Skeletal muscle satellite cell (primary cell): ENCODE results near the gene GPD2.

Experiments used
- H3K27me3 ChIP-seq: 2 replicates; pipeline ENCODE4 v1.7.0; 2013; ENCODE audit warnings: low read length; ENCODE audit not compliant: control insufficient read depth, insufficient read depth
- H3K36me3 ChIP-seq: 2 replicates; pipeline ENCODE4 v1.7.0; 2013; ENCODE audit warnings: mild to moderate bottlenecking, control low read depth, low read length; ENCODE audit not compliant: insufficient read depth
- H3K4me1 ChIP-seq: 2 replicates; pipeline ENCODE4 v1.7.0; 2013; ENCODE audit warnings: low read length; ENCODE audit not compliant: control insufficient read depth, insufficient read depth
- H3K4me2 ChIP-seq: 2 replicates; pipeline ENCODE4 v1.7.0; 2013; ENCODE audit warnings: mild to moderate bottlenecking, low read length
- H3K4me3 ChIP-seq: 2 replicates; pipeline ENCODE4 v1.7.0; 2013; ENCODE audit warnings: low read length
- H3K9ac ChIP-seq: 2 replicates; pipeline ENCODE4 v1.7.0; 2013; ENCODE audit warnings: mild to moderate bottlenecking, low read depth, low read length, moderate library complexity
- H3K9me3 ChIP-seq: replicated peaks from 2 replicates; pipeline ENCODE4 v1.7.0; 2013; ENCODE audit warnings: mild to moderate bottlenecking, control low read depth, low read length

Gene GPD2

DNA sequence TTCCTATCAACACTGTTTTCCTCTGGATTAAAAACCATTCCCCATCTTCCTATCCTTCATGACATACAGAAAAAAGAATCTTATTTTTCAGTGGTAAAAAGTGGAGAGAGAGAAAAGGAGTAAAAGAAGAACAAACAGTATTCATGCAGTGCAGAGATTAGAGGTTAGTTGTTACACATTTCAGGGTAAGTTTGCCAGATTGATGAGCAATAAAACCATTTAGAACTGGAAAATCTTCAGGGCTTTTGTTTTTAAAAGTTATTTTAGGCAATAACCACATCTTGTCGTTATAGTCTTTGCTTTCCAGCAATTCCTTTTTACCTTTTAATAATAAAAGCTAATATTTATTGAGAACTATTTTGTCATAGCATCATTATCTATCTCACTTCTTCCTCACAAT is 104.5 kb downstream of the GPD2 start:
- H3K4me3 ChIP-seq, result no peak overlapping the region
- H3K36me3 ChIP-seq, result no peaks in the 10 kb centered on the region
- no peak overlapping the region for H3K9ac ChIP-seq
- no peaks in the 10 kb centered on the region for H3K9me3 ChIP-seq
- H3K4me2 ChIP-seq, result no peak overlapping the region
- H3K27me3 ChIP-seq, result no peaks in the 10 kb centered on the region
- peaks cover 8% of the 10 kb centered on the region for H3K4me1 ChIP-seq

DNA sequence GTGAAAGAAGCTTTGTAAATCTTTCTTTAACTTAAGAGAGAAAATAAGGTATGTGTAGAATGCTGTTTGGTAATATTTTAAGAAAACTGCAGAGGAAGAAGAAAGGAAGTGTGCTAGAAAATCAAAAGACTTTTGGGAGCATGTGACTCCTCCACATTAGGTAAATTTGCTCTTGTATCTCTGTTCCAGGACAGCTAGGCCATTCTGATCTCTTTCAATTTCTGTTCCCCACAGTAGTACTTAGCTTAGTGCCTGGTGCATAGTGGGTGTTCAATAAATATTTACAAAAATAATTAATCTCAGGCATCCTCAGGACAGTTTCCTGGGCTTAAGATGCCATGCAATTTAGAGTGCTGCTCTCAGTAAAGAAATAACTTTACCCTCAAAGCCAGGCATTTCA is 105.0 kb downstream of the GPD2 start:
- Histone ChIP-seq H3K4me2 (no peak overlapping the region), H3K4me1 (peaks cover 8% of the 10 kb centered on the region), H3K9ac (no peak overlapping the region), H3K4me3 (no peak overlapping the region), H3K36me3 (no peaks in the 10 kb centered on the region), H3K9me3 (no peaks in the 10 kb centered on the region), H3K27me3 (no peaks in the 10 kb centered on the region)

DNA sequence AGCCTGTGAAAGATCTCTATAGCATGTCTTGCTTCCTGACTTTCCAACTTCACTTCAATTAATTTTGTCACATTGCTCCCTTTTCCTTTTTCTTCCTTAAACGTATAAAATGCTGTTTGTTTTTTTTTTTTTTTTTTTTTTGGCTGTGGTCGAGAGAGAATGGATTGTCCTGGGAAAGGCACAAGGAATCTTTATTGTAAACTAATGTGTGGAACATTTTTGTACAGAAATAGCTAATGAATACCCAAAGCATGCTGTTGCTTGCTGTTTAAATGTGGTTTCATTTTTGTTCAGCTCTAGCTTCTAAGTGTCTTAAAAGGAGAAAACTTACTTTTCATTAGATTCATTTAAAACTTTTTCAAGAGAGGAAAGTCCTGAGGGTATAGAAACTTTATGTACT is 105.5 kb downstream of the GPD2 start:
- H3K36me3 ChIP-seq, result no peaks in the 10 kb centered on the region
- H3K27me3 ChIP-seq, result no peaks in the 10 kb centered on the region
- H3K4me3 ChIP-seq, result no peak overlapping the region
- peaks cover 5% of the 10 kb centered on the region for H3K4me1 ChIP-seq
- no peak overlapping the region for H3K9ac ChIP-seq
- no peaks in the 10 kb centered on the region for H3K9me3 ChIP-seq
- no peak overlapping the region for H3K4me2 ChIP-seq

DNA sequence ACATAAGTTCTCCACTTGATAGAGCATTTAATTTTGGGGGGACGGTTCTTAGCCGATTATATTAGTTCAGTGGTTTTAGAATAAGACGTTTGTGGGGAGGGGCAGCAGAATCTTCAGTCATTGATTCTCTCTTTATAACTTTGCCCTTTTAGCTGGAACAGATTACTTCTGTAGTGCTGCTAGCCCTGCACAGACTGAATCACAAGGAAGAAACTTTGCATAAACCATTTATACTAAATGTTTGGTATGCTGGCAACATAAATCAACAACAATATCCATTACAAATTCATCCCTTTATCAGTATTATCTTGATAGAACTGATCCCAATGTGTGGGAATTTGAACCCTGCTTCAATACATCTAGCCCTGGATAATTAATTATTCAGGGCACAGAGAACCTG is 112.2 kb downstream of the GPD2 start:
- Histone ChIP-seq H3K36me3 (peaks cover 8% of the 10 kb centered on the region), H3K4me1 (no peaks in the 10 kb centered on the region), H3K4me2 (no peak overlapping the region), H3K9ac (no peak overlapping the region), H3K27me3 (no peaks in the 10 kb centered on the region), H3K9me3 (no peaks in the 10 kb centered on the region), H3K4me3 (no peak overlapping the region)

DNA sequence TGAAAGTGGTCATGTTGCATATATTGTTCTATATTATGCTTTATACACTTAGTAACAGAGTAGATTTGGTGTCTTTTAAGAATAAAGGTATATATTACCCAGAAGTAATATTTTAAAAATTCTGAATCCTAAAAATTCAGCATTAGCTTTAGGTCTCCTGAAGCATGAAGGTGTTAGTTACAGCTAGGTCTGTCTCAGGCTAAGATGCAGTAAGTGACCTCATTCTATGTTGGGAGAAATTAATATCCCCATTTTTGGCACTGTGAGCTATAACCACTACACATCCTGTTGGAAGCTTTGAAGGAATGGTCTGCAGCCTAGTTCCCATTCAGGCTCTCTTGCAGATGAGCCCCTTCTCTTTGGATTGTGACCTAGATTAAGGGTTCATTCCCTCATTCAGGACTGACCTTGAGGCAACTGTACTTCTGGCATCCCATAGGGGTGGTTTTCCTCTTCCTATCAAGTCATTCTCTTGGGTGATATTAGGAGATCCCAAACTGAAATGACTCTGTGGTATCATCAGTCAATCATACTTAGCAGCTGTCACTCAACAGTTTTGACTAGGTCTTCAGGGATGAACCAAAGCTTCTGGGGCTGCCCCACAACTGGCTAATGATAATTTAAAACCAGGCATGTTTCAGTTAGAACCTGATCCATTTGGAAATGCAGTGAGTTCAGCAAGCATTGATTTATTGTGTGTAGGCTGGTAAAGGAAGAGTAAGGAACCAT is 117.7 kb downstream of the GPD2 start:
- Histone ChIP-seq H3K4me2 (no peak overlapping the region), H3K4me1 (no peaks in the 10 kb centered on the region), H3K27me3 (no peaks in the 10 kb centered on the region), H3K9ac (no peak overlapping the region), H3K36me3 (peaks cover 8% of the 10 kb centered on the region), H3K4me3 (no peak overlapping the region), H3K9me3 (no peaks in the 10 kb centered on the region)

DNA sequence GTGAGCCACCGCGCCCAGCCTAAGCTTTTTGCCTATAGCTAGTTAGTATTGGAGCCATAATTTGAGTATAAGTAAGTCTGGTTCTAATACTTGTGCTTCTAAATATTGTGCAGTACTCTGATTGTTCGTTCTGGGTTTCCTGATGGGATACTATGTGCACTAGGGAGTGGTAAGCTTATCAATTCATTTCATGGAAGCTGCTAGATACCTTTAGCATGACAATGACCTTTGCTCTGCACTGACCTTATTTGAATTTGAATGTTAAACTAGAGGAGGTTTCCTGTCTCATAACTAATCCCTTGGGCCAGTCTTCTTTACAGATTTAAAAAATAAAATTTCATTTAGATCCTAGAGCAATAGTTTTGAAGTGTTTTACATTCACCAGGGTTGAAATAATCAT is 125.1 kb downstream of the GPD2 start:
- H3K36me3 ChIP-seq, result no peaks in the 10 kb centered on the region
- no peaks in the 10 kb centered on the region for H3K9me3 ChIP-seq
- H3K4me2 ChIP-seq, result no peak overlapping the region
- H3K27me3 ChIP-seq, result no peaks in the 10 kb centered on the region
- no peaks in the 10 kb centered on the region for H3K4me1 ChIP-seq
- H3K4me3 ChIP-seq, result no peak overlapping the region
- H3K9ac ChIP-seq, result no peak overlapping the region

DNA sequence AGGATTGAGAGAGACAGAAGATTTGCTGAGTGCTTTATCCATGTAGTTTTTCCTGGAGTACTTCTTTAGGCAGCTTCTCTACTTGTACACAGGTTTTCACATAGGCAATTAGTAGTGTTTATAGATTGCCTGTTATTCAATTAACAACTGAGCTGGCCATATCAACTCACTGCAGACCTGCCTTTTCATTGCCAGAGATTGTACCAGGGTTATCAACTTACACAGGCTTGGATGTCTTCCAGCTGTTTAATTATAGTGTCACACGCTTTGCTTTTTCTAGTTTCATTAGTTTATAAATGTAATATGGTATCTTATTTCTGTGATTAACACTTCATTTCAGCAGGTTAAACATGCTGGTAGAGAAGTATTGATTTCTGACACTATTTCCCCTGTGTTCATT is 125.9 kb downstream of the GPD2 start:
- Histone ChIP-seq H3K36me3 (no peaks in the 10 kb centered on the region), H3K4me1 (no peaks in the 10 kb centered on the region), H3K4me3 (no peak overlapping the region), H3K9ac (no peak overlapping the region), H3K27me3 (no peaks in the 10 kb centered on the region), H3K9me3 (no peaks in the 10 kb centered on the region), H3K4me2 (no peak overlapping the region)

DNA sequence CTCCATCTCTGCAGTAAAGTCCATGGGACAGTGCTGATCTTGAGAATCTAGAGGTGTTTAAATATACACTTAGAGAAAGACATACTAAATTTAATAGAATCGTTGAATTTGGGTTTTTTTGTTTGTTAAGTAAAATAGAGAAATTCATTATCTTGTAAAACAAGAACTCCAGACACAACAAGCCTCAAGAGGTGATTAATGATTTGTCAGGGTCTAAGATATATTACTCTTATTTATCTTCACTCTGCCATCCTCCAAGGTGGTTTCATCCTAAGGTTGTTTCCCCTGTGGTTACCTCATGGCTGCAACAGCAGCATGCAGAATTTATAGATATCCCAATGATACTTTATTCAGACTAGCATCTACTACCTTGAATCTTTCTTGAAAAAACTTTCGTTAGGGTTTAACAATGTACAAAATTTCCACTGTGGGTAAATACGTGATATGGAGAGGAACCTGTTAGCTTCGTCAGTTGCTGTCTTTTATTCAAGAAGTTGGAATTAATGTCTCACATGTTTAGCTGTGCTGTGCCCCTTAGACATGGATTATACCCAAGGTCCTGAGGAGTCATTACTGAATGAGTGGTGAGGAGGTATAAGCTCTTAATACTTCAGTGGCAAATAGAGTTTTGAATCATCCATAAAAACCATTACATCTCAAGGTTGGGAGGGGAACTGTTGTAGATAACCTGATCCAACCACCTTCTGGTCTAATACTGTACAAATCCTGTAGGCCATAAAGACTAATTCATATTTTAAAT is 128.0 kb downstream of the GPD2 start:
- H3K36me3 ChIP-seq, result no peaks in the 10 kb centered on the region
- no peak overlapping the region for H3K4me2 ChIP-seq
- H3K4me3 ChIP-seq, result no peak overlapping the region
- no peak overlapping the region for H3K9ac ChIP-seq
- no peaks in the 10 kb centered on the region for H3K27me3 ChIP-seq
- H3K4me1 ChIP-seq, result no peaks in the 10 kb centered on the region
- no peaks in the 10 kb centered on the region for H3K9me3 ChIP-seq

DNA sequence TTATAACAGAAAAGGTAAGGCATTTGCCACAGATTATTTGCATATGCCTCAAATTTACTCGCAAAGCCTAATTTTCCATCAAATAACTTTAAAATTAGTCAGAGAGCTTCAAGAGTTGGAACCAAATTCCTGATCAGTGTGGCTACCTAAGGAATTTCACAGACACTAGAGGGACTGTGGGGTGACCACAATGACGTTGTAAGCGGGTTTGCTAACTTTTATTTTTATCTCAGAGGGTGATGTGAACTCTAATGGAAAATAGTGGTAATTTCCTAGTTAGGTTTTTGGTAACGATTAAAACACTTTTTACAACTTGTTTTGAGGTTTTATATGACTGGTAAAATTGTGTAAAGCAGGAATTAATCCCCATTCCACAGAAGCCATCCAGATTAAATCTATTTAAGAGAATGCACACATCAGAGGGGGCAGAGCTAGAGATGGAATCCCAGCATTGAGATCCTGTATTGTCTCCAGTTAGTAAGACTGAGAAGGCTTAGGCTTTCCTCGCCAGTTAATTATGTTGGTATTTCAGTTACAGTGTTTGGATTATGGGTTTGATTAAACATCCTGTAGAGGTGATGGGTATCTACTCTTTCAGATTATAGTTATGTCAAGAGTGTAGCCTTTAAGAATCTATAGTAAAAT is 129.0 kb downstream of the GPD2 start:
- H3K27me3 ChIP-seq, result no peaks in the 10 kb centered on the region
- H3K4me2 ChIP-seq, result no peak overlapping the region
- H3K36me3 ChIP-seq, result peaks cover 2% of the 10 kb centered on the region
- H3K4me1 ChIP-seq, result no peaks in the 10 kb centered on the region
- no peak overlapping the region for H3K4me3 ChIP-seq
- no peak overlapping the region for H3K9ac ChIP-seq
- H3K9me3 ChIP-seq, result no peaks in the 10 kb centered on the region

DNA sequence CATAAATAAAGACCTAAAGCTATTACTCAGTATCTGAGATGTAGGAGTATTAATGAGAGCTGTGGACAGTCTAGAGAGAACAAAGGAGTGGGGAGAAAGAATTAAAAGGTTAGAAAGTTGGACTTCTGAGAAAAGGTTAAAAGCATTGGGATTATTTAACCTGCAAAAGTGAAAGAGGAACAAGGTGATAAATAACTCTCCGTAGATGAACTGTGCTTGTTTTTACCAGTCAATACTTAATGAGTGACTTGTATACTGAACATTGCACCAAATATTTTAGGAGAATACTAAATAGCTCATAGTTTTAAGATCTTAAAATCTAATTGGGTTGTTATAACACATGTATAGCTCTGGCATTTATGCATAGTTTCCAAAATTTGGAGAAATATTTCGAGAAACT is 137.5 kb downstream of the GPD2 start:
- Histone ChIP-seq H3K9ac (no peak overlapping the region), H3K4me1 (no peaks in the 10 kb centered on the region), H3K36me3 (peaks cover 10% of the 10 kb centered on the region), H3K4me2 (no peak overlapping the region), H3K4me3 (no peak overlapping the region), H3K9me3 (no peaks in the 10 kb centered on the region), H3K27me3 (no peaks in the 10 kb centered on the region)

DNA sequence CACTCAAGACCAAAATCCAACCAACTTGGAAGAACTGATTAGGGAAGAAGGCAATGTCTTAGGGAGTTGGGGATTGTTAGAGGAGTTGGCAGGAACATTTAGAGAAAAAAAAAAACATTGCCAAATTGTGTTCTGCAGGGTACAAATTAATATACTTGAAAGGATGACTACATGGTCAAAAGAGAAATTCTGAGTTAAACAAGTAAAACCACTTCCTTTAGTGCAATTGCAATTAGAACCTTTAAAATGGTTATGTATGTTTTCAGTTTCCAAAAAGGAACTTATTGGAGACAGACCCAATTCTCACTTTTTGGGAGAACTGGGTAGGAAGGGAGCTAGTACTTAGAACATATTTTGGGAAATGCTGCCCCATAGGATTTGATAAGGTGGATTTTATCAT is 137.9 kb downstream of the GPD2 start:
- H3K4me2 ChIP-seq, result no peak overlapping the region
- H3K4me3 ChIP-seq, result no peak overlapping the region
- no peak overlapping the region for H3K9ac ChIP-seq
- H3K4me1 ChIP-seq, result no peaks in the 10 kb centered on the region
- H3K9me3 ChIP-seq, result no peaks in the 10 kb centered on the region
- H3K27me3 ChIP-seq, result no peaks in the 10 kb centered on the region
- peaks cover 10% of the 10 kb centered on the region for H3K36me3 ChIP-seq
